ENCODE measurements around the gene TIMM50.

TIMM50 gene

GRCh38 chr19:39502640-39503417, 22.2 kb downstream of the TIMM50 start:
- DNase-seq: no peak

GRCh38 chr19:39506598-39506943, 25.9 kb downstream of the TIMM50 start:
- no peak for DNase-seq

- DNase-seq: peak; percentile 78
Observed at GRCh38 chr19:39506944-39507714, 26.5 kb downstream of the TIMM50 start.

- DNase-seq: no peak
Observed at GRCh38 chr19:39507715-39508364, 27.2 kb downstream of the TIMM50 start.

- no peak for DNase-seq
Observed at GRCh38 chr19:39508629-39509028, 28.0 kb downstream of the TIMM50 start.

- DNase-seq: no peak
Observed at GRCh38 chr19:39509233-39509632, 28.6 kb downstream of the TIMM50 start.

GRCh38 chr19:39512988-39513387, 32.4 kb downstream of the TIMM50 start:
- no peak for DNase-seq

- DNase-seq: peak; percentile 65
Observed at GRCh38 chr19:39514840-39515550, 34.4 kb downstream of the TIMM50 start, which contains the start of gene SELENOV. TSS of gene SELENOV (plus strand) at chr19:39515139. CDS start at chr19:39515213, 74 bp downstream.

GRCh38 chr19:39515551-39516191, 35.0 kb downstream of the TIMM50 start:
- peak; percentile 65 for DNase-seq

GRCh38 chr19:39516270-39516669, 35.6 kb downstream of the TIMM50 start:
- no peak for DNase-seq

- no peak for DNase-seq
Observed at GRCh38 chr19:39517432-39517831, 36.8 kb downstream of the TIMM50 start.

- no peak for DNase-seq
Observed at GRCh38 chr19:39518458-39518857, 37.8 kb downstream of the TIMM50 start.

GRCh38 chr19:39518975-39519374, 38.3 kb downstream of the TIMM50 start:
- DNase-seq: no peak

GRCh38 chr19:39520541-39521484, 40.2 kb downstream of the TIMM50 start:
- DNase-seq: no peak

GRCh38 chr19:39524495-39524894, 43.9 kb downstream of the TIMM50 start:
- no peak for DNase-seq

- no peak for DNase-seq
Observed at GRCh38 chr19:39525205-39525604, 44.6 kb downstream of the TIMM50 start.

GRCh38 chr19:39531834-39532232, 51.2 kb downstream of the TIMM50 start:
- no peak for DNase-seq

GRCh38 chr19:39532233-39533002, 51.8 kb downstream of the TIMM50 start, which contains the start of gene EID2B:
TSS of gene EID2B (minus strand) at chr19:39532852. CDS start at chr19:39532802, 50 bp downstream.
- DNase-seq: peak; percentile 90

- DNase-seq: no peak
Observed at GRCh38 chr19:39533003-39533512, 52.4 kb downstream of the TIMM50 start.

- DNase-seq: no peak
Observed at GRCh38 chr19:39533791-39534190, 53.2 kb downstream of the TIMM50 start.

Data from DMS79 (cell line).